NT2/D1 (cell line): ENCODE results near the gene SLC35D2.
A peak's percentile ranks its signal among the peaks of the same experiment; 100 is the strongest.
"Not testable (repeated sequence)": the region's sequence is repeated elsewhere in the genome, so short reads cannot be mapped to it uniquely, and the experiment has no call there.

Experiments used
- DNase-seq: peaks from one replicate; pipeline ENCODE4 v3.0.0-alpha.2; 2011; ENCODE audit warnings: low read depth, low spot score
- H3K27me3 ChIP-seq: 2 replicates; pipeline ENCODE4 v1.6.0; 2011; ENCODE audit warnings: mild to moderate bottlenecking; ENCODE audit not compliant: insufficient read length, insufficient read depth
- H3K36me3 ChIP-seq: 2 replicates; pipeline ENCODE4 v1.6.1; 2011; ENCODE audit warnings: mild to moderate bottlenecking, low read length, mixed read lengths; ENCODE audit not compliant: insufficient read depth, insufficient read length
- H3K4me1 ChIP-seq: 2 replicates; pipeline ENCODE4 v1.5.1; 2011; ENCODE audit not compliant: insufficient read depth, insufficient read length
- H3K4me3 ChIP-seq: 2 replicates; pipeline ENCODE4 v1.5.1; 2011; ENCODE audit warnings: low read depth; ENCODE audit not compliant: insufficient read length
- H3K9ac ChIP-seq: 2 replicates; pipeline ENCODE4 v1.6.0; 2011; ENCODE audit warnings: low read depth; ENCODE audit not compliant: insufficient read length
- H3K9me3 ChIP-seq: 2 replicates; pipeline ENCODE4 v1.5.1; 2011; ENCODE audit warnings: mild to moderate bottlenecking, low read length; ENCODE audit not compliant: insufficient read depth
- SUZ12 ChIP-seq: IDR thresholded peaks from 2 replicates; pipeline ENCODE4 v1.6.1; 2011; ENCODE audit not compliant: insufficient read length, insufficient read depth; ENCODE audit errors: extremely low read depth
- YY1 ChIP-seq: IDR thresholded peaks from 2 replicates; pipeline ENCODE4 v1.6.1; 2011; ENCODE audit not compliant: insufficient read length, insufficient read depth
- ZNF274 ChIP-seq: IDR thresholded peaks from 2 replicates; pipeline ENCODE4 v1.6.1; 2011; ENCODE audit warnings: mild to moderate bottlenecking, low read depth, low read length

SLC35D2 gene

DNA sequence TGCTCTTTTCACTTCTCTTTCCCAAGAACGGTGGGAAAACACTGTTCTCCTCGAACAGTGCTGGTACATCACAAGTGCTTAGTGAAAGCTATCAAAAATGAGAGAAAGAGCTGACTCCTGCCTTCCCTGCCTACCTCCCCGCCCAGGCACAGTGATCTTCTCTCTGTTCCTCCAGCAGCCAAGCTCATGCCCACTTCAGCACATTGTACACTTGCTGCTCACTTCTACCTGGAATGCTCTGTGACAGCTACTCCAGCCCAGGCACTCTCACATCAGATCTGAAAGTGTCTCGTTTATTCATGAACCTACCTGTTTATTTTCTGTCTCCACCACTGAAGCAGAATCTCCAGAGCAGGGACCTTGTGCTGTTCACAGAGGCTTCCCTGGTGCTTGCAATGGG is 1.8 kb downstream of the SLC35D2 start:
- Histone ChIP-seq H3K9me3 (no peaks in the 10 kb centered on the region), H3K4me1 (peaks cover under 1% of the 10 kb centered on the region), H3K4me3 (no peak overlapping the region), H3K36me3 (peaks cover 32% of the 10 kb centered on the region), H3K9ac (peak overlapping the region; percentile 26), H3K27me3 (no peaks in the 10 kb centered on the region)
- DNase-seq: no peak
- TF ChIP-seq YY1: no peak
- no peak for TF ChIP-seq ZNF274
- no peak for TF ChIP-seq SUZ12

DNA sequence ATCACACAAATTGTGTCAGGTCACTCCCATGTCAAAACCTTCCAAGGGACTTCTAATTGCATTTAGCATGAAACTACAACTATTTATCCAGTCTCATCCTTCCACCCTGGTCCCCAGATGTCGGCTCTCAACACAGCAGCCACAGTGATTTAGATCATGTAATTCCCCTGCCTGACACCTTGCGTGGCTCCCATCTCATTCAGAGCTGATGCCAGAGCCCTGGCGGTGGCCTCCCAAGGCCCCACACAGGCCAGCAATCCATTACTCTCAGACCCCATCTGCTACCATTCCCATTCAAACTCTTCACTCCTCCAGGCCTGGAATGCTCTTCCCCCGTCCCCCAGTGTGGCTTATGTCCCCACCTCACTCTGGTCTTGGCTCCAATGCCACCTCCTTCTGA is 2.4 kb downstream of the SLC35D2 start:
- H3K27me3 ChIP-seq: no peaks in the 10 kb centered on the region
- peaks cover 27% of the 10 kb centered on the region for H3K36me3 ChIP-seq
- H3K9me3 ChIP-seq: no peaks in the 10 kb centered on the region
- TF ChIP-seq ZNF274 (no peak), SUZ12 (no peak), YY1 (no peak)
- no peak overlapping the region for H3K9ac ChIP-seq
- no peak for DNase-seq
- H3K4me1 ChIP-seq: peaks cover 3% of the 10 kb centered on the region
- no peak overlapping the region for H3K4me3 ChIP-seq

DNA sequence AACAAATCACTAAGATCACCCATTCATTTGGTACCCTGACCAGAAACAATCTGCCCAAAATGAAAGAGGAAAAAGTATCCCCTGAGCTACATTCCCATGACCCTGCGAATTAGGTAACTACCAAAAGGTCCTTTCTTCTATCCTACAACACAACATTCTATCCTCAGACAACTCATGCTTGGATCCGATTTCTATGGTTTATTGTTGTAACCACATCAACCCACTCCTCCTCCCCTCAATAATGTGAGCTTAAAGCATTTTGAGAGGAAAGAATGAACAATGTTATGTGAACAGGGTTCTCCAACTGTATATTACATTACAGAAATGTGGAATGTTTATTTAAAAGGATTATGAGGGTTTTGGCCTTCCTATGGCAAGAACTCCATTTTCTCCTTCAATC is 4.0 kb downstream of the SLC35D2 start:
- Histone ChIP-seq H3K4me1 (peaks cover 3% of the 10 kb centered on the region), H3K36me3 (peaks cover 17% of the 10 kb centered on the region), H3K27me3 (no peaks in the 10 kb centered on the region), H3K9ac (no peak overlapping the region), H3K9me3 (no peaks in the 10 kb centered on the region), H3K4me3 (no peak overlapping the region)
- no peak for TF ChIP-seq ZNF274
- no peak for TF ChIP-seq SUZ12
- DNase-seq: no peak

DNA sequence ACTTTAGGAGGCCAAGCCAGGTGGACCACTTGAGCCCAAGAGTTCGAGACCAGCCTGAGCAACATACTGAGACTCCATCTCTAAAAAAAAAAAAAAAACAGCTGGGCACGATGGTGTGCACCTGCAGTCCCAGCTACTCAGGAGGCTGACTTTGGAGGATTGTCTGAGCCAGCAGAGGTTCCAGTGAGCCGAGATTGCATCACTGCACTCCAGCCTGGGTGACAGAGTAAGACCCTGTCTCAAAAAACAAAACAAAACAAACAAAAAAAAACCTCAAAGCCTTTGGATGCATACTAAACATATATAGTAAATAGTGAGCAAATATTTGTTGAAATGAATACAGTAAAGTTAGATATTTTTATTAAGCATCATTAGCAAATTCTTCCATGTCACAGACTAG is 5.3 kb downstream of the SLC35D2 start:
- no peaks in the 10 kb centered on the region for H3K27me3 ChIP-seq
- TF ChIP-seq SUZ12 (no peak), ZNF274 (no peak), YY1 (no peak)
- peaks cover 3% of the 10 kb centered on the region for H3K4me1 ChIP-seq
- H3K9me3 ChIP-seq: no peaks in the 10 kb centered on the region
- no peak overlapping the region for H3K4me3 ChIP-seq
- no peak for DNase-seq
- peaks cover 17% of the 10 kb centered on the region for H3K36me3 ChIP-seq
- H3K9ac ChIP-seq: no peak overlapping the region

DNA sequence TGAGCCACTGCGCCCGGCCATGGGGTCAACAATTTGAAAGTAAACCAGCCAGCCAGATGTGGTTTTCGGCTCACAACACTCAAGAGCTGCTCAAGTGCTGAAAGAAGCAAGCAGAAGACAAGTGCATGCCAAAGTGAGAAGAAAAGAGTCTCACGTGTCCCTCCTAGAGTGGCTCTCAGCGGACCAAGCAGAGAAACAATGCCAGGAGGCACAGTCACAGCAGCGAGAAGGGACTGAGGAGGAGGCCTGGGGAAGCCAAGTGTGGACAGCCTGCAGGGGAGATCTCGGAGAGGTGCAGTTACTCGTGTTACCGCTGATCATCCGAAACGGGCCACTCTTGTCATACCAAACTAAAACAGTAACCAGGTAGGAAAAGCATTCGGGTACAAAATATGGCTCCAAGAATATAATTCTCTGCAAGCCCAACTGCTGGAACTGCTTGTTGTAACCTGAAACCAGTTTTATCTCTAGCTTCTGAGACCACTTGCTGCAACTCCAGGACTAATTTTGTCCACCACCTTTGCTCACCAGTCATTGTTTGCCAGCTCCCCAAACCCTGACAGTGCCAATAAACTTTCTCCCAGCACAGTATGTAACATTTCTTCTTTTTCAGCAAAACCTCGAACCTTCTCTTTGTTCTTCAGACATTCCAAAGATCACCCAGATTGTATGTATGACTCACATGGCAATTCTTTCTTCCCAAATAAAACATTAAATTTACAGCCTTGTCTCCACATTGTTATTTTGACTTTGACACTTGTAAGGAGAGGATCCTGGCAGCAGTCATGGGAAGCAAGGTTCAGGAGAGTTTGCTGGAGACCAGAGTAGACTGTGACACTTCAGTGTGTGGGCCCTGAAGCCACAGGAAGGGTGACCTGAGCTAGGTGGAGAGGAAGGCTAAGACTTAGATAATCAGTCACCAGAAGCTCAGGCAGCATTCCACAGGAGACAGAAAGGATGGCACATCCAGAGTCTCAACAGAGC is 6.3 kb downstream of the SLC35D2 start:
- H3K27me3 ChIP-seq: no peaks in the 10 kb centered on the region
- TF ChIP-seq ZNF274: no peak
- no peak for TF ChIP-seq SUZ12
- no peak for TF ChIP-seq YY1
- H3K4me1 ChIP-seq: peaks cover 3% of the 10 kb centered on the region
- no peak overlapping the region for H3K9ac ChIP-seq
- H3K36me3 ChIP-seq: peaks cover 17% of the 10 kb centered on the region
- no peak for DNase-seq
- no peak overlapping the region for H3K4me3 ChIP-seq
- H3K9me3 ChIP-seq: no peaks in the 10 kb centered on the region

DNA sequence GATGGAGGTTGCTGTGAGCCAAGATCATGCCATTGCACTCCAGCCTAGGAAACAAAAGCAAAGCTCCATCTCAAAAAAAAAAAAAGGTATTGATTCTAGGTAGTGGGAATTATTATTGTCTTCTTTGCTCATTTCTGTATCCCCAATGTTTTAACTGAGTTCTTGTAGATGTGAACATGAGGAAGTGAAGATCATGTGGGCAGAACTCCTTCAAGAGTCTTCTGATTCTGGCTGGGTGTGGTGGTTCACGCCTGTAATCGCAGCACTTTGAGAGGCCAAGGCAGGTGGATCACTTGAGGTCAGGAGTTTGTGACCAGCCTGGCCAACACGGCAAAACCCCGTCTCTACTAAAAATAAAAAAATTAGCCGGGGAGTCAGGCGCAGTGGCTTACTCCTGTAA is 8.0 kb downstream of the SLC35D2 start:
- not testable (repeated sequence) for H3K9ac ChIP-seq, DNase-seq, H3K9me3 ChIP-seq, H3K4me1 ChIP-seq, H3K4me3 ChIP-seq, H3K27me3 ChIP-seq, H3K36me3 ChIP-seq

DNA sequence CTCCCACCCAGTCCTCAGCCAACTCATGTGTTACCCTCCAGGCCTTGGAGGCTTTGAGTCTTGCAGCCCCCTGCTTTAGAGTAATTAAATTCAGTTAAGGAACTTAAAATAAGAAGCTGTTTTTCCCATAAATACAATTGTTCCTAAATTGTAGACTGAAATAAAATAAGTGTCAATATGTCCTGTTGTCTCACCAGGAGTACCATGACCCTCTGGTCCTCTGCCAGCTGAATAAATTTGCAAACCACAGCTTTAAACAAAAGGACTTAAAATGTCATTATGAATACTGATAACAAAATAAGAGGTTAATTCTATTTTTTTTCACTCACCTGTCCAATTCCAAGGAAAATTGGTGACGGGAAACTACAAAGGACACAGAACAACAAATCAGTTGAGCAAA is 15.6 kb downstream of the SLC35D2 start:
- Histone ChIP-seq H3K36me3 (peaks cover 16% of the 10 kb centered on the region), H3K4me3 (no peak overlapping the region), H3K9me3 (peaks cover 8% of the 10 kb centered on the region; the same call in 1 of the 2 replicates), H3K27me3 (no peaks in the 10 kb centered on the region), H3K9ac (no peak overlapping the region), H3K4me1 (no peaks in the 10 kb centered on the region)
- no peak for DNase-seq
- TF ChIP-seq YY1: no peak
- TF ChIP-seq ZNF274: no peak
- TF ChIP-seq SUZ12: no peak
